Measurements from ENCODE around the gene UCHL5.
"Not testable (repeated sequence)": the region's sequence is repeated elsewhere in the genome, so short reads cannot be mapped to it uniquely, and the experiment has no call there.

UCHL5 gene

GRCh38 chr1:193005785-193006184, 53.4 kb downstream of the UCHL5 start:
- no peak for DNase-seq

GRCh38 chr1:192998536-192998935, 60.6 kb downstream of the UCHL5 start:
- no peak for DNase-seq

- DNase-seq, result no peak
Measured at GRCh38 chr1:192994141-192994540, 65.0 kb downstream of the UCHL5 start.

GRCh38 chr1:192993426-192994085, 65.6 kb downstream of the UCHL5 start:
- DNase-seq, result no peak

GRCh38 chr1:192986748-192987334, 72.3 kb downstream of the UCHL5 start:
- not testable (repeated sequence) for DNase-seq

GRCh38 chr1:192986110-192986747, 72.9 kb downstream of the UCHL5 start:
- DNase-seq, result no peak

GRCh38 chr1:192984080-192984479, 75.1 kb downstream of the UCHL5 start:
- no peak for DNase-seq

- DNase-seq, result no peak
Measured at GRCh38 chr1:192983349-192983980, 75.7 kb downstream of the UCHL5 start.

- DNase-seq, result no peak
Measured at GRCh38 chr1:192980856-192981255, 78.3 kb downstream of the UCHL5 start.

GRCh38 chr1:192980334-192980733, 78.8 kb downstream of the UCHL5 start:
- DNase-seq, result not testable (repeated sequence)

GRCh38 chr1:192979542-192979941, 79.6 kb downstream of the UCHL5 start:
- DNase-seq, result no peak

- DNase-seq, result no peak
Measured at GRCh38 chr1:192978195-192978710, 80.9 kb downstream of the UCHL5 start.

- DNase-seq, result no peak
Measured at GRCh38 chr1:192977089-192977706, 82.0 kb downstream of the UCHL5 start.

GRCh38 chr1:192976576-192976975, 82.6 kb downstream of the UCHL5 start:
- no peak for DNase-seq

GRCh38 chr1:192974701-192975100, 84.5 kb downstream of the UCHL5 start:
- DNase-seq, result no peak

GRCh38 chr1:192973988-192974387, 85.2 kb downstream of the UCHL5 start:
- no peak for DNase-seq

GRCh38 chr1:192973202-192973601, 86.0 kb downstream of the UCHL5 start:
- DNase-seq, result no peak

- DNase-seq, result no peak
Measured at GRCh38 chr1:192969091-192969490, 90.1 kb downstream of the UCHL5 start.

GRCh38 chr1:192968323-192968722, 90.8 kb downstream of the UCHL5 start:
- DNase-seq, result no peak

- no peak for DNase-seq
Measured at GRCh38 chr1:192967901-192968300, 91.3 kb downstream of the UCHL5 start.

- DNase-seq, result no peak
Measured at GRCh38 chr1:192967211-192967877, 91.8 kb downstream of the UCHL5 start.

GRCh38 chr1:192966073-192966472, 93.1 kb downstream of the UCHL5 start:
- DNase-seq, result no peak

GRCh38 chr1:192962901-192963300, 96.3 kb downstream of the UCHL5 start:
- no peak for DNase-seq

Data from activated CD4-positive, alpha-beta T cell treated with anti-CD3 and anti-CD28 coated beads for 1 hour (primary cell).